NCI-H2227 (cell line): Measurements from ENCODE around the gene WDFY4.

ENCODE experiments used
- DNase-seq: peaks from one replicate; lab custom pipeline; 2025; ENCODE audit not compliant: unreplicated experiment; lab: John Stamatoyannopoulos, UW

WDFY4 gene

DNA sequence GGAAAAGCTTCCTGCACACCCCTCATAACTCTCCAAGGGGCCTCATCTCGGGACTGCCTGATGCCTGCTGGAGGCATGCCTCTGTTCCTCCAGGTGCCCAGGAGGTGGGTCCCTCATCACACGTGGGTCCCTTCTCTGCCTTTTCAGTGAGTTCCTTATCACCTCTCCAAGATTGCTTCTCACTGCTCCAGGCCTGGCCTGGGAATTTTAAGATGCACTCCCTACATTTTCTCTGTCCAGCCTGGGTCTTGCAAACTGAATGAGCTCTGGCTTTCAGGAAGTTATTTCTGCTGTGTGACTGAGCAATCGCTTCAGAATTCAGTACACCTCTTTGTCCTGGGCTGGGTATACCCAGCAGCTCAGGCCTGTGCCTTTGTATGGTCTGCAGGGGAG is 211.1 kb downstream of the WDFY4 start:
- DNase-seq = no peak

GRCh38 chr10:48896756-48897440 is 212.2 kb downstream of the WDFY4 start:
- no peak for DNase-seq

GRCh38 chr10:48897441-48897790 is 212.7 kb downstream of the WDFY4 start:
- DNase-seq = no peak

DNA sequence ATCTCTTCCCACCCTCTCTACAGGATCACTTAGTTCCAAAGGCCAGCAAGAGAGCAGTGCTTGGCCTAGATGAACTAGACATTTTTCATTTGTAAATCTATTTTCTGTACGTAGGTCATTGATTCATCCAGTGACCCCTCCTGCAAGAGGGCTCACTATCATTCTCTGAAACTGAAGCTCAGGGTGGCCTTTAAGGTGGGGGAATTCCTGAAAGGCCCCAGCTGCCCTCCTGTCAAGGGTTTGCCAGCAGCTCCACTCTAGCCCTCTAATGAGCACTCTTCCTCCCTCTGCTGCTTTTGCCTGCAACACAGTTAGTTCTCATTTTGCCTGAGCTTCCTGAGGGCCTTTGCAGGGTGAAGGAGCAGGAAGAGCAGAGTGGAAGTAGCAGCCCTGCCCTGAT is 213.8 kb downstream of the WDFY4 start:
- DNase-seq = no peak

DNA sequence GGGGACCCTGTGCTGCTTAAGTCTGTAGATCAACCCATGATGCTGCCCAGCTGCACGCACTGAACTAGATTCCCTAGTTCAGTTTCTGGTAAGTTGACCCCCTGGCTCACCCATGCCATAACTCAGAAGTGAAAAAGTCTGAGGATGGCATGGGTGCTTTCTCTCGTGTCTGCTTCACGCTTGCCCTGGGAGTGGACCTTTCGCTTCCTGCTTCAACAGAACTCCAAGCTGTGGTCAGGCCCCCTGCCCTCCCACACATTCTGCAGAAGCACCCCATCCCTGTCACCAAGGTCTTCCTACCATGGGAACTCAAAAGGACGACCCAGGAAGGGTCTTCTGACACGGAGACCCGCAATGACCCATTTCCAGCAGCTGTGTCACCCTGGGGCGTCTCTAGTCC is 215.1 kb downstream of the WDFY4 start:
- no peak for DNase-seq

GRCh38 chr10:48900371-48900801 is 215.7 kb downstream of the WDFY4 start:
- no peak for DNase-seq

DNA sequence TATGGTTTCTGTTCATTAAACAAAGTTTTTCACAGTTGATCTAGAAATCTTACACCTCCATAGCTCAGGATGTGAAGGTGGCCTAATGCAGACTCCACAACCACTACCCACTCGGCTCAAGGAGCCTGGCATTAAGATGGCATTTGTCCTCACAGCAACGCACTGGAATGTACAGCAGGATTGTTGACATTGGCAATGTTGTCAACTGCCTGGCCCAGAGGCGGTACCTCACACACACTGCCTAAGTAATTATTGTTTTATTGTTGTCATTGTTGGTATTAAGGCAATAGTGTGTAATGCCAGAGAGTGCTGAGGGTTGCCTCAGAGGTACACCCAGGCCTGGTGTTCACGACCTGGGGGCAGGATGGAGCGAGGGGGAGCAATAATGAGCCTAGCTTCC is 216.6 kb downstream of the WDFY4 start:
- no peak for DNase-seq

- DNase-seq = no peak
These were observed 217.4 kb downstream of the WDFY4 start for GRCh38 chr10:48902096-48902495.

DNA sequence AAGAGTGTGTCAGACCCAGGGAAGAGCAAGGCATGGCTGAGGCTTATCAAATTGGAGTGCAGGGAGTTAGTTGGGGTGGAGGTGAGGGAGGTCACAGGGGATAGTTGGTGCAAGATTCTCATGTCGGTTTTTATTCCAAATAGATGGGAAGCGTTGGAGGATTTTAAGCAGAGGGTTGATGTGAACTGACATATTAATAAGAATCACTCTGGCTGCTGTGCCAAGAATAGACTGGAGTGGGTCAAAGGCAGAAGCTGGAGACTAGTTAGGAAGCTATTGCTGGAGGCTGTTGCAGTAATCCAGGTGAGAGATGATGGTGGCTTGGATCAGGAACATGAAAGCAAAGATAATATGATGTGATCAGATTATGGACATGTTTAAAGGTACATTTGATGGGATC is 218.5 kb downstream of the WDFY4 start:
- DNase-seq = no peak

DNA sequence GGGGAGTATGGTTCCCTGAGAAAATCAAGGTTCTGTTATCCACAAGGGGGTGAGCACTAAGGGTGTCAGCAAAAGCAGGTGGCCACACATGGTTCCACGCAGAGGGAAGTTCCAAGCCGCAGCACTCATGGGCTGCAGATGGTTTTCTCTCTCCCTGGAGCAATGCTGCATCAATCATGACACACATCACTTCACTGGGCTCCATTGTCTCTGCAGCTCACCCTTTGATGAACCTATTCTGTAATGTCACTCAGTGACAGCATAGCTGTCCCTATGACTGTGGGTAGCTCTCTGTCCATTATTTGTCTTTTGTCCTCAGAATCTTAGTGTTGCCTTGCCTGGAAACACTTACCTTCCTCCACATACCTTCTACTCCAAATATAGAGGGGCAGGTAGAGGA is 220.2 kb downstream of the WDFY4 start:
- no peak for DNase-seq

DNA sequence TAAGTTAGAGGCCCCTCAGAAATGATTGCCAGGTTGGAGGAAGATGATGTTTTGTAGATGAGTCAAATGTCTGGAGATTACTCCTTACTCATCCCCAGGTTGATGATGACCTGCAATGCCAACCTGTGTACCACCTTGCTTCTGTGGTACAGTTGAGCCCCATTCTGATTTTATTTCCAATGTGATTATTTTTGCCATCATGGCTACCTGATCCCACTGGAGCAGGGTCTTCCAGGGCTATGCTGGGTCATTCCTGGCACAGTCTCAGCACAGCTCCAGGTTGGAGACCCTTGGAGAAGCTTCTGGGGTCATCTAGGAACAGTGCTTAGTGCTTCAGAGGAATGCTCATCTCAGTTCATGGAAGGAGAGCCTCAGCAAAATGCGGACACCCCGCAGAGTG is 220.6 kb downstream of the WDFY4 start:
- DNase-seq = no peak

DNA sequence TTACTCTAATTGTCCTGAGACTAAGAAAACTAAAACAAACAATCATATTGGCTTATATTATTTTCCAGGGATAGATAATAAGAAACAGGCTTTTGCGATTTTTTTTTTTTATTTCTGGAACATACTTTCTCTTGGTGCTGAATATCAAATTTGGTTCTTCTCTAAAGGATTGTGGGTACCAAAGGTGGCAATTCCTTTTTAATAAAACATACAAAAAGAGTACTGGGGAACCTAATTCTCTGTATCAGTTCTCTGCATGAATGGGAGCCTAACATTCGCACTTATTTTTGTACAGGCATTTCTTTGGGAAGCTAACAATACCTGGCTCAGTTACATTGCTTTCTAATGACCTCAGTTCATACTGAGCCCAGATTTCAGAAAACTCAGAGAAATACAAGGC is 222.2 kb downstream of the WDFY4 start:
- DNase-seq = no peak

GRCh38 chr10:48907730-48908129 is 223.1 kb downstream of the WDFY4 start:
- no peak for DNase-seq

DNA sequence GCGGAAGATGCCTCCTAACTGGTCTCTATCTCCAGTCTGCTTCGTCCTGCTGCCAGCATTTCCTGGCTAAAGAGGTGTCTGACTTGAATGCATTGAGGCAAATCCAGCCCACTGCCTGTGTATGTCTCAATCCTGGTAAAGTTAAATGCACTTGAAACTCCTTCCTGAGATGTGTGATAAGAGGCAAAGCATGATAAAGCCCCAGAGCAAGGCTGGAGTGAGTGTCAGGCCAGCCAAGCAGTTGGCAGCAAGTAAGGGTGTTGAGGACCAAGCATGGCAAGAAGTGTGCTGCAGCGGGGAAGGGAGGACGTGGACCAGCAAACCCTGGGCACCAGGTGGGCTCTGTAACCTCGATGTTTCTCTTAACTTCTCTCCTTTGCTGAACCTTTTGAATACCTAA is 225.9 kb downstream of the WDFY4 start:
- no peak for DNase-seq

GRCh38 chr10:48913674-48914073 is 229.0 kb downstream of the WDFY4 start:
- DNase-seq = no peak

DNA sequence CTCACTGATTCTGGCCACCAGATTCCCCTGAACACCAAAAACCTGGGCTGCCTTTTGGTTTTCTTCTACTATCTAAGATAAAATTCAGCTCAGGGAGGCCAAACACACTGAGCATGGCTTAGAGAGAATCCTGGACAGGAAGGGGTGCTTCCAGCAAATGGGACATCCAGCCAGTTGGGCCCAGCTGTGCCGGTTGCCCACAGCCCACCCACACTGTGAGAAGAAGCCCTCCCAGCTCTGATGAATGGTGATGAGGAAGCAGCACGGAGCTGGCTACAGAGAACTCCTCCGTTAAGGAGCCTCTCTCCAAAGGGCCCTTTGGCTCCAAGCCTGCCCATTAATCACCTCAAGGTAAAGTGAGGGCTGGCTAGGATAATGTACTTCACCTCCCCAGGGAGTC is 239.1 kb downstream of the WDFY4 start:
- DNase-seq = no peak

- no peak for DNase-seq
These were observed 240.3 kb downstream of the WDFY4 start for GRCh38 chr10:48924988-48925387.

DNA sequence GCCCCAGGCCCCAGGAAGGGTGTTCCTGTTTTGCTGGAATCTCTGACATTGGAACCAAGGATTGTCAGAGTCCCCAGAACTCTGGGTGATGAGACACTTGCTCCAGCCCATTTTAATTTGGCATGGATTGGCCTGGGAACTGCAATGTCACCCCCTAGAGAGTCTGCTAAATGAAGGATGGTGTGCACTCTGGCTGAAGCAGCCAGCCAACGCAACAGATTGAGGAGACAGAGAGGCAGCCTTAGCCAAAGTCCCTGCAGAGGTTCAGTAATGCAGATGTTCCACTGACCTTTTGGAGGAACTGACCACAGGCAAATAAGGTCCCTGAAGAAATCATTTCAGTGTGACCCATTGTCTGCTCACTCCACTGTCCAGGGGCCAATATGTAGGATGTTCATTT is 241.6 kb downstream of the WDFY4 start:
- DNase-seq = no peak

DNA sequence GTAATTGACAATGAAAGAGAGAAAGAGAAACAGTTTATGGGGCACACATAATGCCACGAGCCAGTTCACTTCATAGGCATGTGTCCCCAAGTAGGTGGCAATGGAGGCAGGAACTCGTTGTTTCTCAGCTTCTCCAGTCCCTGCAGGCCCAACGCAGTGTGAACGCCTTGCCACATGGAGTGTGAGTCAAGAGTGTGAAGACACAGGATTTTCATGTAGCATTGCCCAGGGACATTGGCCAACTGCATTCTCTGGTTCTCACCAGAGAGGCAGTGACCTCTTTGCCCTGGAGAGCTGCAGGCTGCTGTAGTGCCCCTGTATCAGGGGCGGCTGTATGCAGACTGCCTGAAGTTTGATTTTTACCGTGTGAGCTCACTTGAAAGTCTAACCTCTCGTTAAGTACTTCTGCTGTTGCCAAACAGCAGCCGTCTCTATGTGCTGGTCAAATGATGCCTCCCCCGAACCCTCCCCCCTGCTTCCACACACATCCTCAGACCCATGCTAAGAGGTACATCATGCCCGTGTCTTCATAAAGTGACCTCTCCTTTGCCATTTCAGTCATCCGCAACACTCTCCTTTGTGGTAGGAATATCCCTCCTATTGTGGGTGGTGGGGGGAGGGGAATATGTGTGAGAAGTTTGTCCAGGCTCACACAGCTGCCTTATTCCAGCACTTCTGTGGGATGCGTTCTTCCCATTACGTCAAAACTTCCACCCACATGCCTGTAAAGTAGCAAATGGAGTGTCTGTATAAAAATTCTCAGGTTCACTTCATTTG is 242.3 kb downstream of the WDFY4 start:
- no peak for DNase-seq

GRCh38 chr10:48929413-48929990 is 244.8 kb downstream of the WDFY4 start:
- DNase-seq = no peak

GRCh38 chr10:48931188-48931587 is 246.5 kb downstream of the WDFY4 start:
- DNase-seq = no peak

DNA sequence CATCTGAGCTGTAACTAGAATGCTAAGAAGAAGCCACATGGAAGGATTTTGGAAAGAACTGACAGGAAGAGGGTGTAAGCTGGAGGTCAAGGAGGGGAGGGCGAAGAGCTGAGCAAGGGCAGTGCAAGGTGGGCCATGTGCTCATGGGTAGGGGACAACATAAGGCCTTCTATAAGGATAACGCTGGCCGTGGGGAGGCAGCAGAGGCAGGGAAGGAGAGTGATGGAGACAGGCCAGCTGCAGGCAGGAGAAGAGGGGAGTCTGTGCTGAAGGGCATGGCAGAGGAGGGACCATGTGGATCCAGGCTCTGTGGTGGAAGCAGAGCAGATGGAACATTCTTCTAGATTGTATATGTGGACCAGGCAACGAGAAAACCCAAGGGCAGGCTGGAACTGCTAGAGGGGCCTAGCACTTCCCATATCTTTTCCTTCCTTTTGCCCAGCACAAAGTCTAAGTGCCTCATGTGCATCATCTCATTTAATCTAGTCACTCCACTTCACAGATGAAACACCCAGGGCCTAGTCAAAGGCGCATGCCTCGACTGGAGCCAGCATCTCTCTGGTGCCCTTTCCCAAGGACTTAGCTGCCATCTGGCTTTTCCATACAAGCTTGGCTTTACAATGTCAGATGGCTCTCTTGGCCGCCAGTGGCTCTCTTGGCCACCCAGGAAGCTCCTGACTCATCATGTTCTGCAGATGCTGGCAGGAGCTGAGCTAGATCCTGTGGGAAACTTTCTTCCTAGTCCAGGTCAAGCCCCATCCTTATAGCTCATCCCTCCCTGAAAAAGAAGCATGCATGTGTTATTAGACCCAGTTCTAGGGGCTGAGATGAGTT is 248.4 kb downstream of the WDFY4 start:
- no peak for DNase-seq
